Islet precursor cell (in vitro differentiated cells): Measurements from ENCODE around the gene C1orf226.
"Not testable (repeated sequence)": the region's sequence is repeated elsewhere in the genome, so short reads cannot be mapped to it uniquely, and the experiment has no call there.

Experiments
- DNase-seq: peaks from one replicate; pipeline ENCODE4 v3.0.0-alpha.2; 2018

C1orf226 gene

DNA sequence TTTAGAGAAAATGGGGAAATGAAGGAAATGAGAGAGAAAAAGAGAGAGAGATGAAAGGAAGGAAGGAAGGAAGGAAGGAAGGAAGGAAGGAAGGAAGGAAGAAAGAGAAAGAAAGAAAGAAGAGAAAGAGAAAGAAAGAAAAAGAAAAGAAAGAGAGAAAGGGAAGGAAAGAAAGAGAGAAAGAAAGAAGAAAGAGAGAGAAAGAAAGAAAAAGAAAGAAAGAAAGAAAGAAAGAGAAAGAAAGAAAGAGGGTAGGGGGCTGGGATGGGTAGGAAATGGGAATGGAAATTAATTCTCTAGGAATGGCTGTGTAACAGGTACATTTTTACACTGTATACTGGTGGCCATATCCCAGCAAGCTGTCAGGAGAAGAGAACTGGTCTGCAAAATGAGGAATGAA, 34.7 kb downstream of the C1orf226 start:
- DNase-seq = no peak

DNA sequence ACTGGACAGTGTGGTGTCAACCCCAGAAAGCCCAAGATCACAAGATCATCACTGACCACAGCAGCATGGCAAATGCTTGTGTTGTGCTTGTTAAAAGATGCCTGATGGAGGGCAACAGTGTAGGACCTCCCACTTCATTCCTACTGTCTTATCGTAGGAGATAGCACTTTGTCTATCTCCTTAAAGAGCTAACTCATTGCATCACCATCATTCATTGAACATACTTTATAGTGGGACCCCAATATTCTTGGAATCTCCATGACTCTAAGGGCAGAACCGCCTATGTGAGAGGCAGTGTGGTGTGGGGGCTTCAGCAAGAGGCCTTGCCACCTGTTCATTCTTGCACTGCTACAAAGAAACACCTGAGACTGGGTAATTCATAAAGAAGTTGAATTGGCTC, 35.4 kb downstream of the C1orf226 start:
- no peak for DNase-seq

DNA sequence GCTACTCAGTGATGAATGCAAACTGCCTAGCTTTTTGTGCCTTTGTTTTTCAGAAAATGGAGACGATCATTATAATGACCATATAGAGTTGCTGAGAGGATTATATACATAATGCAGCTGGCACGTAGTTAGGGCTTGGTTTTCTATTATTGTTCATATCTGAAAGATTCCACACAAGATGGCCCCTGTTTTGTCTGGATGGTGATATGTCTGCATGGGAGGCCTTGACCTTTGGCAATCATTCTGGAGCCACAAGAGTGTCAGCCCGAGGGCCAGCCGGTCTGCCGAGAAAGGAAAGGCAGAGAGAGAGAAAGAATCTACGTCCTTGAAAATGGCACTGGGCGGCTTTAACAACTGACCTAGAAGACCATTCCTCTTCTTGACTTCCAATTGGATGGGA, 36.1 kb downstream of the C1orf226 start:
- no peak for DNase-seq

DNA sequence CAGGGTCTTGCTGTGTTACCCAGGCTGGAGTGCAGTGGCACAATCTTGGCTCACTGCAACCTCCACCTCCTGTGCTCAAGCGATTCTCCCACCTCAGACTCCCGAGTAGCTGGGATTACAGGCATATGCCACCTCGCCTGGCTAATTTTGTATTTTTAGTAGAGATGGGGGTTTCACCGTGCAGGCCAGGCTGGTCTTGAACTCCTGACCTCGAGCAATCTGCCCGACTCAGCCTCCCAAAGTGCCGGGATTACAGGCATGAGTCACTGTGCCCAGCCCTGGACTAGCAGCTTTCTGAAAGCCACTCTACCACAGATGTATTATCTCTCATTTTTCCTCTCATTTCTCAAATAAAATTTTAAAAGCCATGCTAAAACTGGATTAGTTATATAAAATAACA, 37.1 kb downstream of the C1orf226 start:
- DNase-seq = not testable (repeated sequence)

DNA sequence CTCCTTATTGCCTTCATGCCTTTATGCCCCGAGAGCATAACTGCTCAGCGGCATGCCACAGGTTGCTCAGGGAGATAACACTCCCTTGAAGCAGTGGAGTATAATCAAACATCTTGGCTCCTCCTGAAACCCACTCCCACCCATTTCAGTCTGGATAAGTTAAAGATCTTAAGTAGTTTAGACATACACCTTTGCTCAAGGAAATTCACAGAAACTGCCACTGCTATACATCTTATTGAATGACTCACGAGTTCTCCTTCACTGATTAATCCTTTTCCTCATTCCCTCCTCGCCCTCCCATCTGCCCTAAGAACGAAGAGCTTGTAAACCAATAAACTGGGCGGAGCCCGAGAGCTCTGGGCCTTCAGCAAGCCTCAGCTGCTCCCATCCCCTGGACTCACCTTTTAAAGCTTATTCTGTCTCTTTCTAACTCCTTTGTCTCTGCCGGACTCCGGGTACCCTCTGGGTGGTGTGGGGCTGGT, 38.0 kb downstream of the C1orf226 start:
- not testable (repeated sequence) for DNase-seq

DNA sequence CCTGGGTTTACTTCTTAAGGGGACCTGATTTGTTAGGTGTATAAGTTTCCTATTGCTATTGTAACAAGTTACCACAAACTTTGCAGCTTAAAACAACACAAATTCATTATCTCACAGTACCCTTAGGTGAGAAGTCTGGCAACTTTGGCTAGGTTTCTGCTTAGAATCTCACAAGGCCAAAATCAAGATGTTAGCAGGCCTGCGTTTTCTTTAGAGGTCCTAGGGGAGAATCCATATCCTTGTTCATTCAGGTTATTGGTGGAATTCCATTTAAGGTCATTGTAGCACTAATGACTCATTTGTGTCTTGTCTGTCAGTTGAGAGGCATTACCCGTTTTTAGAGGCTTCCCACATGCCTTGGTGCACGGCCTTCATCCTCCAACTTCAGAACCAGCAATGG, 38.6 kb downstream of the C1orf226 start:
- no peak for DNase-seq

DNA sequence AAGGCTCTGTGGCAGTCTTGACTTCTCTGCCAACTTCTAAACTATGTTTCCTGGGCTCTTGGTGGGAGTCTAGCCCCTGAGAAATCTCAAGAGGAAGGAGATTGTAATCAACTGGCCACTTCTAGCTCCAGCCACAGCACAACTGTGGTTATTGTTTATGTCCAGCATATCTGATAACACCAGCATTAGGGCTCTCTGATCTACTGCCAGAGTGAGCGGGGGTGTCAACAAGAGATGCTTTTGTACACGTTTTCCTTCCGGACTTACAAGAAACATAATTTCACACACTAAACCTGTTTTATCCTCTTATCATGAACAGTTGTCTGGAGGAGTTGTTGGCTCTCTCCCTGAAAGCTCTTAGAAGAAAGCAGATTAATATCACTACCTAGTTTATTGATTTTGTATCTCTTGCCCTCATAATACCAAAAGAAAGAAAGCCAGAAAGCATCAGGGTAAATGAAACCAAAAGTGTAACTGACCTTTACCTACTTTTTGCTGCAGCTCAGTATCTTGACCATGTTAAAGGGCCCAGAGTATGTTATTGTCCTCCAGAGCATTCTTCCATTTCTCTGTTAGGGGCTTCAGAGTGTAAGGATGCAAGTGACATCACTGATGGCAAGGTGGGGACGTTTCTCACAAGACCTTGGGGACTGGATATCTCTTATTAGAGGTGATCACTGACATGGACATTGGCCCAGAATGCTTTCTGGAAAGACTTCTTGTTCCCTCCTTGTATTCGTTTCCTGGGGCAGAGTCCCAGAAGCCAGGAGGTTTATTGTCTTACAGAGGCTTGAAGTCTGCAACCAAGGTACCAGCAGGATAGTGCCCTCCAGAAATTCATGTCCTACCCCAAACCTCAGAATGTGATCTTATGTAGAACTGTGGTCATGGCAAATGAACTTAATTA, 40.0 kb downstream of the C1orf226 start:
- DNase-seq = no peak

DNA sequence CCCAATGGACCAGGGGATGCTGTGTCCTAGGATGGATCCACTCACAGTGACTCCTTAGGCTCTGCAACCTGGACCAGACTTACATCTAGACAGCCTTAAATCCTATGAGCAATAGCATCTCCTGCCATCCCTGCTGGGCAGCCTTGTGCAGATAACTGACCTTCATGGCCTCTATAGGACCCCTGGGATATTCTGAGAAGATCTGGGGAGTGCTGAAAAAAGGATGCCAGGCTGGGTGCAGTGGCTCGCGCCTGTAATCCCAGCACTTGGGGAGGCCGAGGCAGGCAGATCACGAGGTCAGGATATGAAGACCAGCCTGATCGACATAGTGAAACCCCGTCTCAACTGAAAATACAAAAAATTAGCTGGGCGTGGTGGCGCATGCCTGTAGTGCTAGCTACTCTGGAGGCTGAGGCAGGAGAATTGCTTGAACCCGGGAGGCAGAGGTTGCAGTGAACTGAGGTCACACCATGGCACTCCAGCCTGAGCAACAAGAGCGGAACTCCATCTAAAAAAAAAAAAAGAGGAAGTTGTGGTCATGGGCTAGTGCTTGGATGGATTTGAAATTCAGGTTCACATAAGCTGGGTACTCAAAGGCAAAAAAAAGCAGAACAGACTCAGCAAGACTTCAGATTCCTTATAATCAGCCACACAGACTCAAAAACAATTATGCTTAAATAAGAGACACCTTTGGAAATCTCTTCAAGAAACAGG, 41.3 kb downstream of the C1orf226 start:
- no peak for DNase-seq

DNA sequence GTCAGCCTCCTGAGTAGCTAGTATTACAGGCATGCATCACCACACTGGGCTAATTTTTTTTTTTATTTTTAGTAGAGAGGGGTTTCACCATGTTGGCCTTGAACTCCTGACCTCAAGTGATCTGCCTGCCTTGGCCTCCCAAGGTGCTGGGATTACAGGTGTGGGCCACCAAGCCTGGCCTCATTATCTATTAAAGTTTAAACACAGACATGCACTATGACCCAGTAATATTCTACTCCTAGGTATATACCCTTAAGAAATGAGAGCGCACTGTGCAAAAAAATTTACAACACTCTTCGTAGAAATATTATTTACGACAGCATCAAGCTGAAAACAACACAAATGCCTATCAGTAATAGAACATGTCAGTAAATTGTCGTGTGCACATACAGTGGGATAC, 49.1 kb downstream of the C1orf226 start:
- DNase-seq = no peak

DNA sequence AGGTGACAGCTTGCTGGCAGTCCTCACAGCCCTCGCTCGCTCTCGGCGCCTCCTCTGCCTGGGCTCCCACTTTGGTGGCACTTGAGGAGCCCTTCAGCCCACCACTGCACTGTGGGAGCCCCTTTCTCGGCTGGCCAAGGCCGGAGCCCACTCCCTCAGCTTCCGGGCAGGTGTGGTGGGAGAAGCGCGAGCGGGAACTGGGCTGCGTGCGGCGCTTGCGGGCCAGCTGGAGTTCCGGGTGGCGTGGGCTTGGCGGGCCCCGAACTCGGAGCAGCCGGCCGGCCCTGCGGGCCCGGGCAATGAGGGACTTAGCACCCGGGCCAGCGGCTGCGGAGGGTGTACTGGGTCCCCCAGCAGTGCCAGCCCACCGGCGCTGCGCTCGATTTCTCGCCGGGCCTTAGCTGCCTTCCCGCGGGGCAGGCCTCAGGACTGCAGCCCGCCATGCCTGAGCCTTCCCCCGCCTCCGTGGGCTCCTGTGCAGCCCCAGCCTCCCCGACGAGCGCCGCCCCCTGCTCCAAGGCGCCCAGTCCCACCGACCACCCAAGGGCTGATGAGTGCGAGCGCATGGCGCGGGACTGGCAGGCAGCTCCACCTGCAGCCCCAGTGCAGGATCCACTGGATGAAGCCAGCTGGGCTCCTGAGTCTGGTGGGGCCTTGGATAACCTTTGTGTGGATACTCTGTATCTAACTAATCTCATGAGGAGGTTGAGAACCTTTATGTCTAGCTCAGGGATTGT, 51.6 kb downstream of the C1orf226 start:
- not testable (repeated sequence) for DNase-seq
